Measurements from ENCODE around the gene ATXN7.

DNA sequence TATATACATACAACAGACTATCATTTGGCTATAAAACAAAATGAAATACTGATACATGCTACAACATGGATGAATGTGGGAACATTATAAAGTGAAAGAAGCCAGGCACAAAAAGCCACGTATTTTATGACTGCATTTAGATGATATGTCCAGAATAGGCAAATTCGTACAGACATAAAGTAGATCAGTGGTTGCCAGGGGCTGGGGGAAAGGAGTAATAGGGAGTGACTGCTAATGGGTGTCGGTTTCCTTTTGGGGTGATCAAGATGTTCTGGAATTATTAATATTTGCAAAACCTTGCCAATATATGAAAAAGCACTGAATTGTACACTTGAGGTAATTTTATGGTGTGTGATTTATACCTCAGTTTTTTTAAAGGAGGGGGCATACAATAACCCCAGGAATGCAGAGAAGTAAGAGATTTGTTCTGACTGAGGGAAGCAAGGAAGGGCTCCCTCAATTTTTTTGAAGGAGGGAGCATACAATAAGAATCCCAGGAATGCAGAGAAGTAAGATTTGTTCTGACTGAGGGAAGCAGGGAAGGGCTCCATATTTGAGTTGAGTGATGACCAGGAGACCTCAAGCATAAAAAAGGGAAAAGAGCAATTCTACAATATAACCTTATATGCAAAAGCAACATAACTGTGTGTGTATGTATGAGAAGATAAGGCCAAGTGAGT is 153.4 kb downstream of the ATXN7 start:
- no peak for TF ChIP-seq EP300 (IDR thresholded peaks at IDR 0.05; ENCODE audit: low read depth)
- no peak for TF ChIP-seq CTCF (IDR thresholded peaks at IDR 0.05)
